GM18867 (cell line): ENCODE results near the gene SLC31A1.
"Not testable (repeated sequence)": the region's sequence is repeated elsewhere in the genome, so short reads cannot be mapped to it uniquely, and the experiment has no call there.

Experiments
- ATAC-seq: cut with Tn5 transposase; IDR thresholded peaks from one replicate; pipeline ENCODE4 v1.9.1; 2021; ENCODE audit warnings: mild to moderate bottlenecking, moderate library complexity; ENCODE audit not compliant: unreplicated experiment

Gene SLC31A1

GRCh38 chr9:113258282-113258681 is 36.9 kb downstream of the SLC31A1 start:
- no peak for ATAC-seq

GRCh38 chr9:113261917-113262671 is 40.8 kb downstream of the SLC31A1 start:
- ATAC-seq = no peak

GRCh38 chr9:113266174-113266573 is 44.8 kb downstream of the SLC31A1 start:
- no peak for ATAC-seq

- no peak for ATAC-seq
These were observed 46.7 kb downstream of the SLC31A1 start for GRCh38 chr9:113267911-113268566.

GRCh38 chr9:113269355-113269754 is 48.0 kb downstream of the SLC31A1 start:
- ATAC-seq = no peak

GRCh38 chr9:113269871-113270270 is 48.5 kb downstream of the SLC31A1 start:
- no peak for ATAC-seq

- peak; percentile 1 for ATAC-seq
These were observed 53.3 kb downstream of the SLC31A1 start for GRCh38 chr9:113274474-113275156.

- ATAC-seq = peak; percentile 98
These were observed 54.1 kb downstream of the SLC31A1 start, which contains the start of the genes CDC26 and PRPF4 for GRCh38 chr9:113275157-113276131. CDC26 (minus strand) TSS chr9:113275572; CDS start chr9:113272507, 3,065 bp downstream. PRPF4 (plus strand) TSS chr9:113275658; CDS start chr9:113275744, 86 bp downstream.

GRCh38 chr9:113278840-113279239 is 57.5 kb downstream of the SLC31A1 start:
- no peak for ATAC-seq

- ATAC-seq = no peak
These were observed 60.0 kb downstream of the SLC31A1 start for GRCh38 chr9:113281356-113281755.

- no peak for ATAC-seq
These were observed 67.7 kb downstream of the SLC31A1 start for GRCh38 chr9:113289091-113289490.

GRCh38 chr9:113290052-113290607 is 68.8 kb downstream of the SLC31A1 start:
- no peak for ATAC-seq

GRCh38 chr9:113293285-113293878 is 72.0 kb downstream of the SLC31A1 start:
- ATAC-seq = no peak

GRCh38 chr9:113296247-113296646 is 74.9 kb downstream of the SLC31A1 start:
- not testable (repeated sequence) for ATAC-seq

GRCh38 chr9:113296796-113297558 is 75.6 kb downstream of the SLC31A1 start:
- ATAC-seq = no peak

- ATAC-seq = no peak
These were observed 77.0 kb downstream of the SLC31A1 start for GRCh38 chr9:113298311-113298710.

- ATAC-seq = no peak
These were observed 77.8 kb downstream of the SLC31A1 start for GRCh38 chr9:113298924-113299770.

- no peak for ATAC-seq
These were observed 78.5 kb downstream of the SLC31A1 start for GRCh38 chr9:113299800-113300292.
